ENCODE results near the gene MYO5B. TPM values are rescaled to one million over a fixed set of nuclear protein-coding genes. Genes with fewer than 3 reads are reported as not detected.

MYO5B gene
- total RNA-seq, 4 donors from 2014 or later = 2.0 to 13.9 (median 5.3) TPM

- Histone ChIP-seq H3K9me3 (no peaks in the 10 kb centered on the region), H3K4me3 (no peak overlapping the region), H3K27ac (replicated peaks in 1 of 4) (no peak overlapping the region), H3K4me1 (peaks cover 0 to 2% (median 0%) of the 10 kb centered on the region in 4 donors), H3K36me3 (no peaks in the 10 kb centered on the region), H3K27me3 (peaks cover 0 to 6% (median 0%) of the 10 kb centered on the region in 4 donors)
- TF ChIP-seq POLR2A (IDR thresholded peaks at IDR 0.05; ENCODE audit: low read depth) = no peak
- no peak for TF ChIP-seq POLR2AphosphoS5 (IDR thresholded peaks at IDR 0.05)
- TF ChIP-seq EP300 (IDR thresholded peaks at IDR 0.05) = no peak
- TF ChIP-seq CTCF (IDR thresholded peaks at IDR 0.05) = no peak
- no peak for DNase-seq (ENCODE audit: extremely low spot score)
- 74% methylated on average over 5 of the region's 6 CpGs for WGBS
- intact Hi-C loops (cut with DNase I) = loop anchor here (5.0 kb wide), 1 partner anchor 302 kb away; no protein-coding TSS in a partner anchor
Measured at GRCh38 chr18:49859021-49859359, 336.0 kb downstream of the MYO5B start.

GRCh38 chr18:49858309-49859020 lies 336.5 kb downstream of the MYO5B start:
- 62% methylated on average over 8 of the region's 11 CpGs for WGBS
- Histone ChIP-seq H3K36me3 (no peaks in the 10 kb centered on the region), H3K9me3 (no peaks in the 10 kb centered on the region), H3K27me3 (peaks cover 0 to under 1% (median 0%) of the 10 kb centered on the region in 4 donors), H3K27ac (replicated peaks in 1 of 4) (no peak overlapping the region), H3K4me3 (no peak overlapping the region), H3K4me1 (peaks cover 0 to 2% (median 0%) of the 10 kb centered on the region in 4 donors)
- no peak for DNase-seq (ENCODE audit: extremely low spot score)
- intact Hi-C loops (cut with DNase I) = loop anchor here (1.0 to 5.0 kb wide), 2 partner anchors 301 to 348 kb away; no protein-coding TSS in a partner anchor
- TF ChIP-seq CTCF (IDR thresholded peaks at IDR 0.05) (peak; percentile 80 to 85 (median 84)), EP300 (IDR thresholded peaks at IDR 0.05) (no peak)

- no peaks in the 10 kb centered on the region for H3K9me3 ChIP-seq
- intact Hi-C loops (cut with DNase I) = loop anchor here (1.0 to 5.0 kb wide), 2 partner anchors 300 to 347 kb away; no protein-coding TSS in a partner anchor
- TF ChIP-seq EP300 (IDR thresholded peaks at IDR 0.05) (no peak), POLR2AphosphoS5 (IDR thresholded peaks at IDR 0.05) (no peak), POLR2A (IDR thresholded peaks at IDR 0.05; ENCODE audit: low read depth) (no peak), CTCF (IDR thresholded peaks at IDR 0.05) (no peak)
- H3K4me1 ChIP-seq = peaks cover 0 to 2% (median 0%) of the 10 kb centered on the region in 4 donors
- 92% methylated on average over 3 of the region's 3 CpGs for WGBS
- no peaks in the 10 kb centered on the region for H3K36me3 ChIP-seq
- H3K27ac ChIP-seq (replicated peaks in 1 of 4) = no peak overlapping the region
- no peak overlapping the region for H3K4me3 ChIP-seq
- H3K27me3 ChIP-seq = no peaks in the 10 kb centered on the region
- DNase-seq (ENCODE audit: extremely low spot score) = no peak
Measured at GRCh38 chr18:49857708-49858107, 337.2 kb downstream of the MYO5B start.

GRCh38 chr18:49856496-49856895 lies 338.5 kb downstream of the MYO5B start:
- Histone ChIP-seq H3K36me3 (no peaks in the 10 kb centered on the region), H3K4me1 (peaks cover 0 to 2% (median 0%) of the 10 kb centered on the region in 4 donors), H3K4me3 (no peak overlapping the region), H3K27me3 (peaks cover 0 to 9% (median 0%) of the 10 kb centered on the region in 4 donors), H3K27ac (replicated peaks in 1 of 4) (no peak overlapping the region), H3K9me3 (no peaks in the 10 kb centered on the region)
- no peak for DNase-seq (ENCODE audit: extremely low spot score)
- WGBS = 88% methylated on average over 6 of the region's 6 CpGs
- intact Hi-C loops (cut with DNase I) = loop anchor here (5.0 kb wide), 1 partner anchor 299 kb away; no protein-coding TSS in a partner anchor
- no peak for TF ChIP-seq POLR2AphosphoS5 (IDR thresholded peaks at IDR 0.05)
- TF ChIP-seq EP300 (IDR thresholded peaks at IDR 0.05) = no peak
- TF ChIP-seq CTCF (IDR thresholded peaks at IDR 0.05) = no peak
- TF ChIP-seq POLR2A (IDR thresholded peaks at IDR 0.05; ENCODE audit: low read depth) = no peak

All from esophagus muscularis mucosa (tissue), 4 donors.